ENCODE data around the gene HLCS.
A peak's percentile ranks its signal among the peaks of the same experiment; 100 is the strongest.

Gene HLCS

GRCh38 chr21:36747041-36747814 lies 219.2 kb downstream of the HLCS start:
- Histone ChIP-seq H3K9me3 (no peaks in the 10 kb centered on the region), H3K27ac (no peak overlapping the region), H3K4me3 (peak overlapping the region; percentile 10 to 47), H3K36me3 (peaks cover 9 to 23% (median 9%) of the 10 kb centered on the region in 3 donors), H3K4me1 (peaks cover 0 to 22% (median 10%) of the 10 kb centered on the region in 4 donors), H3K27me3 (peaks cover 0 to 30% of the 10 kb centered on the region in 2 donors)
- TF ChIP-seq CTCF (IDR thresholded peaks at IDR 0.05): no peak
- DNase-seq: no peak
- intact Hi-C loops (cut with DNase I; ENCODE audit: low total_unique reads): no loop called here

- Histone ChIP-seq H3K4me1 (peaks cover 0 to 22% (median 10%) of the 10 kb centered on the region in 4 donors), H3K27ac (no peak overlapping the region), H3K4me3 (no peak overlapping the region), H3K9me3 (no peaks in the 10 kb centered on the region), H3K27me3 (peaks cover 0 to 30% of the 10 kb centered on the region in 2 donors), H3K36me3 (peaks cover 0 to 9% (median 0%) of the 10 kb centered on the region in 3 donors)
- intact Hi-C loops (cut with DNase I; ENCODE audit: low total_unique reads): no loop called here
- no peak for TF ChIP-seq CTCF (IDR thresholded peaks at IDR 0.05)
- no peak for DNase-seq
Measured at GRCh38 chr21:36745459-36745858, 221.0 kb downstream of the HLCS start.

- Histone ChIP-seq H3K27me3 (peaks cover 0 to 30% of the 10 kb centered on the region in 2 donors), H3K36me3 (peaks cover 0 to 1% (median 0%) of the 10 kb centered on the region in 3 donors), H3K27ac (no peak overlapping the region), H3K4me3 (no peak overlapping the region), H3K4me1 (peaks cover 0 to 22% (median 10%) of the 10 kb centered on the region in 4 donors), H3K9me3 (no peaks in the 10 kb centered on the region)
- no peak for TF ChIP-seq CTCF (IDR thresholded peaks at IDR 0.05)
- intact Hi-C loops (cut with DNase I; ENCODE audit: low total_unique reads): no loop called here
- DNase-seq: no peak
Measured at GRCh38 chr21:36744560-36745231, 221.8 kb downstream of the HLCS start.

GRCh38 chr21:36744190-36744559 lies 222.3 kb downstream of the HLCS start:
- Histone ChIP-seq H3K27me3 (peaks cover 0 to 30% of the 10 kb centered on the region in 2 donors), H3K27ac (no peak overlapping the region), H3K36me3 (no peaks in the 10 kb centered on the region), H3K4me1 (peaks cover 0 to 22% (median 10%) of the 10 kb centered on the region in 4 donors), H3K4me3 (no peak overlapping the region), H3K9me3 (no peaks in the 10 kb centered on the region)
- DNase-seq: no peak
- intact Hi-C loops (cut with DNase I; ENCODE audit: low total_unique reads): no loop called here
- TF ChIP-seq CTCF (IDR thresholded peaks at IDR 0.05): no peak

GRCh38 chr21:36743446-36743845 lies 223.0 kb downstream of the HLCS start:
- H3K4me1 ChIP-seq: peaks cover 0 to 22% (median 10%) of the 10 kb centered on the region in 4 donors
- DNase-seq: no peak
- H3K9me3 ChIP-seq: no peaks in the 10 kb centered on the region
- H3K36me3 ChIP-seq: no peaks in the 10 kb centered on the region
- H3K27me3 ChIP-seq: peaks cover 0 to 26% of the 10 kb centered on the region in 2 donors
- no peak overlapping the region for H3K27ac ChIP-seq
- H3K4me3 ChIP-seq: no peak overlapping the region
- TF ChIP-seq CTCF (IDR thresholded peaks at IDR 0.05): no peak
- intact Hi-C loops (cut with DNase I; ENCODE audit: low total_unique reads): no loop called here
